ENCODE measurements around the gene MRPS26. TPM values are rescaled to one million over a fixed set of nuclear protein-coding genes. Genes with fewer than 3 reads are reported as not detected.

The MRPS26 gene
- polyA plus RNA-seq, 1 donor from 2014 or later: 84.4 TPM

GRCh38 chr20:3031524-3032147 lies 14.2 kb upstream of the MRPS26 start:
- no peak overlapping the region for H3K4me3 Mint-ChIP-seq
- H3K4me1 Mint-ChIP-seq: peaks cover 0 to 2% (median 0%) of the 10 kb centered on the region in 3 donors
- H3K27ac Mint-ChIP-seq: no peak overlapping the region
- no peaks in the 10 kb centered on the region for H3K27me3 Mint-ChIP-seq
- peaks cover 4% of the 10 kb centered on the region for H3K36me3 Mint-ChIP-seq
- no peaks in the 10 kb centered on the region for H3K9me3 Mint-ChIP-seq

- peaks cover 0 to 2% (median 0%) of the 10 kb centered on the region in 3 donors for H3K4me1 Mint-ChIP-seq
- peaks cover 4% of the 10 kb centered on the region for H3K36me3 Mint-ChIP-seq
- H3K4me3 Mint-ChIP-seq: no peak overlapping the region
- no peak overlapping the region for H3K27ac Mint-ChIP-seq
- H3K27me3 Mint-ChIP-seq: no peaks in the 10 kb centered on the region
- no peaks in the 10 kb centered on the region for H3K9me3 Mint-ChIP-seq
These were observed 13.2 kb upstream of the MRPS26 start for GRCh38 chr20:3032624-3033023.

GRCh38 chr20:3037654-3038053 lies 8.2 kb upstream of the MRPS26 start:
- H3K36me3 Mint-ChIP-seq: no peaks in the 10 kb centered on the region
- no peaks in the 10 kb centered on the region for H3K27me3 Mint-ChIP-seq
- H3K27ac Mint-ChIP-seq: peak overlapping the region in 1 of 3 donors; percentile 59
- no peak overlapping the region for H3K4me3 Mint-ChIP-seq
- peaks cover 0 to 2% (median 0%) of the 10 kb centered on the region in 3 donors for H3K4me1 Mint-ChIP-seq
- H3K9me3 Mint-ChIP-seq: no peaks in the 10 kb centered on the region

- Mint-ChIP-seq H3K9me3 (no peaks in the 10 kb centered on the region), H3K36me3 (no peaks in the 10 kb centered on the region), H3K4me3 (no peak overlapping the region), H3K4me1 (peaks cover 0 to 2% (median 0%) of the 10 kb centered on the region in 3 donors), H3K27me3 (no peaks in the 10 kb centered on the region), H3K27ac (peak overlapping the region in 1 of 3 donors; percentile 65)
These were observed 7.4 kb upstream of the MRPS26 start for GRCh38 chr20:3038454-3038853.

GRCh38 chr20:3039426-3039825 lies 6.4 kb upstream of the MRPS26 start:
- H3K36me3 Mint-ChIP-seq: no peaks in the 10 kb centered on the region
- H3K27ac Mint-ChIP-seq: peak overlapping the region in 1 of 3 donors; percentile 65
- H3K27me3 Mint-ChIP-seq: no peaks in the 10 kb centered on the region
- peak overlapping the region in 1 of 4 donors; percentile 65 for H3K4me3 Mint-ChIP-seq
- peaks cover 0 to 2% (median 0%) of the 10 kb centered on the region in 3 donors for H3K4me1 Mint-ChIP-seq
- no peaks in the 10 kb centered on the region for H3K9me3 Mint-ChIP-seq

- Mint-ChIP-seq H3K27ac (peak overlapping the region in 1 of 3 donors; percentile 65), H3K4me1 (peaks cover 2 to 3% (median 3%) of the 10 kb centered on the region in 3 donors), H3K36me3 (no peaks in the 10 kb centered on the region), H3K27me3 (no peaks in the 10 kb centered on the region), H3K9me3 (no peaks in the 10 kb centered on the region), H3K4me3 (no peak overlapping the region)
These were observed 5.8 kb upstream of the MRPS26 start for GRCh38 chr20:3040086-3040485.

- Mint-ChIP-seq H3K27me3 (no peaks in the 10 kb centered on the region), H3K27ac (peak overlapping the region in 2 of 3 donors; percentile 53 to 62), H3K9me3 (no peaks in the 10 kb centered on the region), H3K36me3 (no peaks in the 10 kb centered on the region), H3K4me3 (peak overlapping the region in 1 of 4 donors; percentile 77), H3K4me1 (peaks cover 5 to 11% (median 9%) of the 10 kb centered on the region in 3 donors)
These were observed 3.9 kb upstream of the MRPS26 start for GRCh38 chr20:3041854-3042409.

- Mint-ChIP-seq H3K36me3 (no peaks in the 10 kb centered on the region), H3K4me1 (peaks cover 7 to 13% (median 10%) of the 10 kb centered on the region in 3 donors), H3K9me3 (no peaks in the 10 kb centered on the region), H3K4me3 (peak overlapping the region in 1 of 4 donors; percentile 77), H3K27ac (peak overlapping the region in 2 of 3 donors; percentile 53 to 62), H3K27me3 (no peaks in the 10 kb centered on the region)
These were observed 3.2 kb upstream of the MRPS26 start for GRCh38 chr20:3042625-3043024.

GRCh38 chr20:3043322-3043721 lies 2.5 kb upstream of the MRPS26 start, which contains the start of gene GNRH2:
GNRH2 (plus strand) TSS chr20:3043622; CDS start chr20:3044415, 793 bp downstream.
- no peaks in the 10 kb centered on the region for H3K9me3 Mint-ChIP-seq
- H3K27ac Mint-ChIP-seq: peak within 1 kb of the TSS; percentile 53 to 62 (median 57)
- H3K4me1 Mint-ChIP-seq: peaks cover 7 to 13% (median 12%) of the 10 kb centered on the region in 3 donors
- no peaks in the 10 kb centered on the region for H3K36me3 Mint-ChIP-seq
- H3K4me3 Mint-ChIP-seq: peak within 1 kb of the TSS in 3 of 4 donors; percentile 31 to 88 (median 60)
- H3K27me3 Mint-ChIP-seq: no peaks in the 10 kb centered on the region

GRCh38 chr20:3044336-3044965 lies 1.4 kb upstream of the MRPS26 start:
- H3K27me3 Mint-ChIP-seq: no peaks in the 10 kb centered on the region
- no peaks in the 10 kb centered on the region for H3K9me3 Mint-ChIP-seq
- H3K4me1 Mint-ChIP-seq: peaks cover 9 to 13% (median 12%) of the 10 kb centered on the region in 3 donors
- H3K4me3 Mint-ChIP-seq: peak overlapping the region; percentile 60 to 97 (median 87)
- no peaks in the 10 kb centered on the region for H3K36me3 Mint-ChIP-seq
- H3K27ac Mint-ChIP-seq: peak overlapping the region; percentile 39 to 94 (median 79)

- Mint-ChIP-seq H3K27me3 (no peaks in the 10 kb centered on the region), H3K4me1 (peaks cover 11 to 13% (median 12%) of the 10 kb centered on the region in 3 donors), H3K9me3 (no peaks in the 10 kb centered on the region), H3K36me3 (no peaks in the 10 kb centered on the region), H3K27ac (peak overlapping the region; percentile 21 to 94 (median 79)), H3K4me3 (peak overlapping the region; percentile 84 to 97 (median 87))
These were observed 623 bp upstream of the MRPS26 start for GRCh38 chr20:3045042-3045815.

- peak overlapping the region in 1 of 3 donors; percentile 88 for H3K27ac Mint-ChIP-seq
- no peaks in the 10 kb centered on the region for H3K36me3 Mint-ChIP-seq
- peak overlapping the region; percentile 84 to 97 (median 88) for H3K4me3 Mint-ChIP-seq
- H3K9me3 Mint-ChIP-seq: no peaks in the 10 kb centered on the region
- H3K4me1 Mint-ChIP-seq: peaks cover 11 to 13% (median 12%) of the 10 kb centered on the region in 3 donors
- no peaks in the 10 kb centered on the region for H3K27me3 Mint-ChIP-seq
These were observed 1.0 kb downstream of the MRPS26 start for GRCh38 chr20:3046677-3047462.

- Mint-ChIP-seq H3K4me3 (peak overlapping the region; percentile 30 to 97 (median 86)), H3K4me1 (peaks cover 11 to 13% (median 12%) of the 10 kb centered on the region in 3 donors), H3K27ac (no peak overlapping the region), H3K9me3 (no peaks in the 10 kb centered on the region), H3K36me3 (no peaks in the 10 kb centered on the region), H3K27me3 (no peaks in the 10 kb centered on the region)
These were observed 1.9 kb downstream of the MRPS26 start for GRCh38 chr20:3047486-3048419.
